BLaER1 treated with 17β-estradiol and CSF1 and Interleukin-3, amounts not matched to agents 10 nM and 100 nM (cell line): ENCODE measurements around the gene ZFP37.
"Not testable (repeated sequence)": the region's sequence is repeated elsewhere in the genome, so short reads cannot be mapped to it uniquely, and the experiment has no call there.

ENCODE experiments used
- H3K27ac ChIP-seq, 11 experiments: shearing (Covaris generic); formaldehyde crosslinking; 2 replicates each; pipeline ENCODE4 v1.8.1; 2022
- H3K27me3 ChIP-seq, 11 experiments: shearing (Covaris generic); formaldehyde crosslinking; 2 replicates each; pipeline ENCODE4 v1.8.1; 2022
- H3K36me3 ChIP-seq, 11 experiments: shearing (Covaris generic); formaldehyde crosslinking; 2 replicates each; pipeline ENCODE4 v1.8.1; 2022
- H3K4me1 ChIP-seq, 10 experiments: shearing (Covaris generic); formaldehyde crosslinking; 2 replicates each; pipeline ENCODE4 v1.8.1; 2022
- H3K4me2 ChIP-seq, 11 experiments: shearing (Covaris generic); formaldehyde crosslinking; 2 replicates each; pipeline ENCODE4 v1.8.1; 2022
- H3K4me3 ChIP-seq, 10 experiments: shearing (Covaris generic); formaldehyde crosslinking; 2 replicates each; pipeline ENCODE4 v1.8.1; 2022
- H3K9ac ChIP-seq, 11 experiments: shearing (Covaris generic); formaldehyde crosslinking; 2 replicates each; pipeline ENCODE4 v1.8.1; 2022
- H3K9me3 ChIP-seq, 11 experiments: shearing (Covaris generic); formaldehyde crosslinking; replicated peaks in 1 of 11; 2 replicates each; pipeline ENCODE4 v1.8.1; 2022
- H4K20me1 ChIP-seq, 11 experiments: shearing (Covaris generic); formaldehyde crosslinking; 2 replicates each; pipeline ENCODE4 v1.8.1; 2022
- Cebpa-rat ChIP-seq, 11 experiments: shearing (Covaris generic); IDR thresholded peaks; 2 replicates each; pipeline ENCODE4 v1.8.1; 2022

The ZFP37 gene

DNA sequence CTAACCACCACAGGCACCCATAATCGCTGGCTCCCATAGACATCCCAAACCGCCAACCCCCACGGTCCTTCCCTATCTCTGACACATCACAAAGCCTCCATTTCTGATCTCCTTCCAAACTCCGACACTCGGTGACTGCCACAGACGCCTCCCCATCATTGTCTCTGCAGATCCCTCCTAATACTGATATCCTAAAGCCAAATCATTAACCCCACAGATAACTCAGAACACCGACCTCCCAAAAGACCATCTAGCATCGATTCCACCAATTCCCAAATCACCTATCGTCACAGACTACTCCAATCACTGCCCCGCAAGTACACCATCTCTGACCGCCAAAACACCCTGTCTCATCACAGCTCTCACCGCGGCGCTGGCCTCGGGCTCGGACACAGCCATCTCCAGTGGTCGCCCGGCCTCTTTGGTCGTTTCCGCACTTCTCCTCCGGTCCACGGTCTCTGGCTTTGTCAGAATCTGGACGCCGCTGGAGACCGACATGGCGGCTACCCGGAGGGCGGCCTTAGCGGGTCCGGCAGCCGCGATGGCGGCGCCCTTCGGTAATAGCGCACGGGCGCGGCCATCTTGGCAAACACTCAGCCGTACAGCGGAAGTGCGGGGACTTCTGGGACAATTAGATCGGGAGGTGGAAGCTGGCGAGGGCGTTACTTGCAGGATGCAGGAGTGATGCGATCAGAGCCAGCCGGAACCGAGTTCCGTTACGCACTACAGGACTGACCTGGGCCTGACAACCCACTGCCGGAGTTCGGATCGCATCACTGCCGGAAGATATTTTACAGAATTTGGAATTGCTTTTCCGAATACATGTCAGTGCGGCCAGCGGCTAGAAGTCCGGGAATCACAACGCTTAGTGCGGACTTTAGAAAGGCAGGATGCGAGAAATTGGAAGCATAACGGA lies at the start of gene ZFP37:
ZFP37 (minus strand) TSS at position 534 of the 916 bp plus-strand sequence; CDS start at position 498, 36 bp downstream.
- no peak for TF ChIP-seq Cebpa-rat (IDR thresholded peaks at IDR 0.05)
- no peaks in the 10 kb centered on the region for H4K20me1 ChIP-seq
- no peaks in the 10 kb centered on the region for H3K27me3 ChIP-seq
- H3K4me1 ChIP-seq, result no peaks in the 10 kb centered on the region
- no peak within 1 kb of the TSS for H3K27ac ChIP-seq
- no peak within 1 kb of the TSS for H3K4me2 ChIP-seq
- peaks cover 83 to 92% (median 90%) of the 10 kb centered on the region in 11 experiments for H3K9me3 ChIP-seq
- H3K36me3 ChIP-seq, result no peaks in the 10 kb centered on the region; a peak in 1 of 22 replicates
- H3K9ac ChIP-seq, result no peak within 1 kb of the TSS
- H3K4me3 ChIP-seq, result no peak within 1 kb of the TSS; a peak in 1 of 20 replicates

DNA sequence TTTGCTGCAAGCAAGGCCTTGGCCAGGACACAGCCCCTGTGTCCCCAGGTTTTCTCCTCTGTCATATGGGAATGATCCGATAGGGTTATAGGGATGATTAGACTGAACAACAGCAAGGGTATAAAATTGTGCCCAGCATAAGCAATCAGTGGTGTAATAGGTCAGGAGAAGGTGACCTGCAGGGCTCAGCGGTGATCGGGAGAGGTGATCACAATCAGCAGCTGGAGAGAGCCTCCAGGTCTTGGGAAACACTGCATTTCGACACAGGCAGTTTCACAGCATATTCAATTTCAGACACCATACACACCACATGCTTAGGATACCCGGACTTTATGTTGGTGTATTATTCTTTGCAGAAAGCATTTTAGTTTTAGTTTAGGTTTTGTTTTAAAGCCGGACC lies 48.8 kb upstream of the ZFP37 start:
- not testable (repeated sequence) for H3K4me3 ChIP-seq, H3K4me1 ChIP-seq, H3K27ac ChIP-seq, H3K27me3 ChIP-seq, H4K20me1 ChIP-seq, H3K36me3 ChIP-seq, H3K9ac ChIP-seq, H3K4me2 ChIP-seq, H3K9me3 ChIP-seq

GRCh38 chr9:113095561-113095960 lies 39.0 kb upstream of the ZFP37 start:
- no peak for TF ChIP-seq Cebpa-rat (IDR thresholded peaks at IDR 0.05)
- H3K36me3 ChIP-seq, result no peaks in the 10 kb centered on the region
- no peak overlapping the region for H3K4me3 ChIP-seq
- H3K27ac ChIP-seq, result no peak overlapping the region
- no peak overlapping the region for H3K4me2 ChIP-seq
- H3K27me3 ChIP-seq, result no peaks in the 10 kb centered on the region
- H3K9ac ChIP-seq, result no peak overlapping the region
- H3K4me1 ChIP-seq, result peaks cover 0 to 19% (median 0%) of the 10 kb centered on the region in 10 experiments; a peak in 2 of 20 replicates
- H4K20me1 ChIP-seq, result no peaks in the 10 kb centered on the region
- peaks cover 0 to 39% (median 5%) of the 10 kb centered on the region in 11 experiments; a peak in 10 of 22 replicates for H3K9me3 ChIP-seq

DNA sequence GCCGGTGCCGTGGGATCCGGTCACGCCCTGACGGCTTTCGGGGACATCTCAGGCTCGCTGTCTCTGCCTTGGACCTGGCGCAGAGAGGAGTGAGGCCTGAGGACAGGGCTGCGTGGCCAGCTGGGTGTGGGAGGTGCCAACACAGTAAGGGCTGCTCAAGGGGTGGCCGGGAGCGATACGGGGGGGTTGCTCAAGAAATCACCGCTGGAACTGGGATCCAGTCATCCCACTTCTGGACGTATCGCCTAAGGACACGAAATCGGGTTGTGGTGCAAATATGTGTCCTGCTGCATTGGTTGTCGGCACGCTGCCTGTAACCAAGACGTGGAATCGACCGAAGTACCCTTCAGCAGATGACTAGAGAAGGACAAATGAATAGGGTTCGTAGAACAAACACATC lies 33.4 kb upstream of the ZFP37 start:
- H3K4me3 ChIP-seq, H3K36me3 ChIP-seq, H3K9ac ChIP-seq, H3K27me3 ChIP-seq, H3K4me2 ChIP-seq, H4K20me1 ChIP-seq, H3K4me1 ChIP-seq, H3K27ac ChIP-seq: not testable (repeated sequence)
- H3K9me3 ChIP-seq, result peaks cover 12 to 27% (median 20%) of the 10 kb centered on the region in 11 experiments; a peak in 20 of 22 replicates

GRCh38 chr9:113089143-113089505 lies 32.6 kb upstream of the ZFP37 start:
- H3K27me3 ChIP-seq, H3K9ac ChIP-seq: not testable (repeated sequence)
- peaks cover 12 to 27% (median 20%) of the 10 kb centered on the region in 11 experiments; a peak in 20 of 22 replicates for H3K9me3 ChIP-seq

GRCh38 chr9:113088456-113089142 lies 32.1 kb upstream of the ZFP37 start:
- H3K9ac ChIP-seq, H3K27ac ChIP-seq, H3K4me1 ChIP-seq, H3K4me2 ChIP-seq, H3K36me3 ChIP-seq, H3K27me3 ChIP-seq, H4K20me1 ChIP-seq, H3K4me3 ChIP-seq: not testable (repeated sequence)
- peaks cover 12 to 27% (median 20%) of the 10 kb centered on the region in 11 experiments; a peak in 20 of 22 replicates for H3K9me3 ChIP-seq

More at GRCh38 chr9:113089143-113089505, 32.6 kb upstream of the ZFP37 start:
- not testable (repeated sequence) for H3K36me3 ChIP-seq, H3K4me1 ChIP-seq, H4K20me1 ChIP-seq, H3K4me2 ChIP-seq, H3K4me3 ChIP-seq, H3K27ac ChIP-seq

- H3K4me3 ChIP-seq, H3K27me3 ChIP-seq, H3K4me2 ChIP-seq, H3K27ac ChIP-seq, H3K9ac ChIP-seq, H3K4me1 ChIP-seq, H4K20me1 ChIP-seq, H3K36me3 ChIP-seq: not testable (repeated sequence)
- TF ChIP-seq Cebpa-rat (IDR thresholded peaks at IDR 0.05), result 0 out of 22 replicates have a peak, but pooled peaks of 1 of the 11 experiments have one; percentile 34
- H3K9me3 ChIP-seq, result peaks cover 42 to 47% (median 44%) of the 10 kb centered on the region in 11 experiments
These were observed 6.4 kb upstream of the ZFP37 start for GRCh38 chr9:113062932-113063310.

DNA sequence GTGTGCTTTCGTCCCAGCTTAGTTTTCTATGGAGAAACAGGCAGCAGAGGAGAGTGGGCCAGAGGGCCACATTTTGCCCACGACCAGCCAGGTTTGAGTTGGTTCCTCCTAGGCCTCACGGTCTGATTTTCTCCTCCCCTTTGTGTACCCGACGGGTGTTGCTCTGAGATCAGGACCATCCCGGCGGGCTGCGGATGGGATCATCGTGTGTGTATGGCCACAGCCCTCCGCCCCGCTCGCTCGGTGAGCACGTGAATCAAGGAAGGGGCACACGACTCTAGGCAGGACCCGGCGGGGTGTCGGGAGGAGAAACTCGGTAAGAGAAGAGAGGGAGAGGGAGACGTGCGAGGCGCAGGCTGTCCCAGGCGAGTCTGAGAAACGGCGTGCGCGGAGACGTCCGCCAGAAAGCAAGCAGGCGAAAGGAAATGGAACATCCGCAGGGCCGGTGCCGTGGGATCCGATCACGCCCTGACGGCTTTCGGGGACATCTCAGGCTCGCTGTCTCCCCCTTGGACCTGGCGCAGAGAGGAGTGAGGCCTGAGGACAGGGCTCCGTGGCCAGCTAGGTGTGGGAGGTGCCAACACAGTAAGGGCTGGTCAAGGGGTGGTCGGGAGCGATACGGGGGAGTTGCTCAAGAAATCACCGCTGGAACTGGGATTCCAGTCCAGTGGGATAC lies 5.9 kb upstream of the ZFP37 start:
- H3K4me1 ChIP-seq, H3K27me3 ChIP-seq, H3K27ac ChIP-seq, H3K4me3 ChIP-seq, H3K36me3 ChIP-seq, H3K9ac ChIP-seq, H3K4me2 ChIP-seq, H4K20me1 ChIP-seq: not testable (repeated sequence)
- peaks cover 48 to 52% (median 49%) of the 10 kb centered on the region in 11 experiments for H3K9me3 ChIP-seq

DNA sequence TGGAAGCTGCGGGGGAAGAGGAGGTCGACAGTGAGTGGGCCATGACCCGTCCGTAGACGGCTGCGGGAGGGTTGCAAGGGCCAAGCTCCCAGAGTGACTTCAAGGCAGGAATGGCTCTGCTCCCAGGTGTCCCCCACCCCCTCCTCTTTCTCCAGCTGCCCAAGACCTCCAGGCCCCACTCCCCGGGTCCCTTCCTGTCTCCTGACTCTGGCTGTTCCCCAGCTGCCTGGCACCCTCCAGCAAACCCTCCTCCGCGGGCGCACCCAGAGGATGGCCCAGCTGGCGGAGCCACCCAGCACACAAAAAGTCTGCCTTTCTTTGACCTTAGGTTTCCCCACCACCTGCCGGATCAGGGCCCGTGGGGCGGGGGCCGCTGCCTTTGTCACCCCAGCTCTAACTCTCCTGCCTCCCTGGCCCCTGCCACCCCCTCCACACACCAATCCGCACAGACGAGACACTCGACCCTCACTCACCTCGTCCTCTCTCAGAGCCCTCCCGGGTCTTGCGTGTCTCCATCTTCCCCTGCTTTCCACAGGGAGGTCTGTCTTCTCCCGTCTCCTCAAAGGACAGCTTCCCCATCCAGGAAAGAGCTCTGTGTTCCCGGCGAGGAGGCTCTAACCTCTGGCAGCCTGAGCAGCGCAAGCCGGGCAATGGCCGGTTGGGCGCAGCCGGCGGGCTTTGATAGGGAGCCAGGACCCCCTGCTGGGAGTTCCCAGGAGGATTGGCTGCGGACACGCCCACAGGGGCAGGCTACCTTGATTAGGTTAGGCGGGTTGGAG lies 4.7 kb upstream of the ZFP37 start:
- not testable (repeated sequence) for H3K9ac ChIP-seq, H4K20me1 ChIP-seq, H3K4me2 ChIP-seq, H3K27ac ChIP-seq, H3K4me1 ChIP-seq, H3K27me3 ChIP-seq, H3K36me3 ChIP-seq
- Histone ChIP-seq H3K4me3 (peak overlapping the region in 3 of 10 experiments; percentile 4 to 47 (median 6); a peak in 2 of 20 replicates), H3K9me3 (peaks cover 59 to 64% (median 60%) of the 10 kb centered on the region in 11 experiments)

DNA sequence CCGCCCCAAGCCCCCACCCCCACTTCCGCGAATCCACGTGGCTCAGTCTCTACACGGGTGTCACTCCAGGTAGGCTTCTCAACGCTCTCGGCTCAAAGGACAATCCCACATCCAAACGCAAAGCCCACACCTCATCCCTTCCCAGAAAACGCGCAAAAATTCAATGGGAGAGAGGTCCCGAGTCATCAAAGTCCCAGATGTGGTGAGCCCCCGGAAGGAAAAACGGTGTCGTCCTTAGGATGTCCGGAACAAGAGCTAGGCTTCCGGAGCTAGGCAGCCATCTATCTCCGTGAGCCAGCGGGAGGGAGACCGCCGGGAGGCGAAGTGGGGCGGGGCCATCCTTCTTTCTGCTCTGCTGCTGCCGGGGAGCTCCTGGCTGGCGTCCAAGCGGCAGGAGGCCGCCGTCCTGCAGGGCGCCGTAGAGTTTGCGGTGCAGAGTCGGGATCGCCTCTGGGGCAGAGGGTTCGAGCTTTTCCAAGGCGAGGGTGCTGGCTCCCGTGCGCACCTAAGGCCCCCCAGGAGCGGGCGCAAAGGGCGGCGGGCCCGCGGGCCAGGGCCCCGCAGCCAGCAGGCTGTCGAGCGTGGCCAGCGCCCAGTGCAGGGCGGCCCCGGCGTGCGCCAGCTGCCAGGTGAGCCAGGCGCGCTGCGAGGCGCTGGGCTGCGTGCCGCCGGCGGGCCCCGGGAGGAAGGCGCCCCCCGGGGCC lies 3.2 kb upstream of the ZFP37 start:
- H3K4me3 ChIP-seq, result peak overlapping the region in 1 of 10 experiments; percentile 37; a peak in 1 of 20 replicates

More for the DNA sequence above, 3.2 kb upstream of the ZFP37 start:
- not testable (repeated sequence) for H3K4me1 ChIP-seq, H3K36me3 ChIP-seq, H4K20me1 ChIP-seq, H3K27ac ChIP-seq, H3K9ac ChIP-seq, H3K4me2 ChIP-seq, H3K27me3 ChIP-seq
- peaks cover 74 to 79% (median 75%) of the 10 kb centered on the region in 11 experiments for H3K9me3 ChIP-seq
